Measurements from ENCODE around the gene CCDC174.
A peak's percentile ranks its signal among the peaks of the same experiment; 100 is the strongest.

Gene CCDC174

DNA sequence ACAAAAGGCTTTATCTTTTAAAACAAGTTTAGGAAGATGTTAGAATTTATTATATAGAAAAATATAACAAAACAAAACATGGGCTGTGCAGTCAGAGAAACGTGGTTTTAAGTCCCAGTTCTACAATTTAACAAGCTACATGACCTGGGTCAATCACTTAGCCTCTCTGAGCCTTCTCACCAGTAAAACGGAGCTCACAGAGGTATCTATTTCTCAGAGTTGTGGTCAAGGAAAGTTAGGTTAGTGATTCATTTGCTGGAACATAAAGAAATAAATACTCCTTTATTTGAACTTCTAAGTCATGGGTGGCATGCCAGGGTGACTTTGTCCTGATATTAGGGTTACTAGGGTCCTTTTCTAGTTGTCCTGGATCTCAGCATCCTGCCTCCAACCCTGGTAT lies 10.8 kb upstream of the CCDC174 start:
- Histone ChIP-seq H3K4me3 (ENCODE audit: low read depth, low read length) (no peak overlapping the region), H3K4me1 (ENCODE audit: control insufficient read depth, insufficient read depth, low read length) (no peaks in the 10 kb centered on the region), H3K27ac (ENCODE audit: extremely low read depth, low read depth, low read length) (no peak overlapping the region), H3K9me3 (ENCODE audit: control insufficient read depth, insufficient read depth, low read depth, low read length) (no peaks in the 10 kb centered on the region), H3K36me3 (ENCODE audit: control insufficient read depth in 2 of 2, insufficient read depth in 1 of 2, low read length in 2 of 2) (no peaks in the 10 kb centered on the region)
- CTCF ChIA-PET: no interaction called here
- POLR2A ChIA-PET: no interaction called here
- TF ChIP-seq ZNF366 (tag by site-specific recombination; conservative IDR thresholded peaks at IDR 0.05) (no peak), ZNF776 (tag by site-specific recombination; IDR thresholded peaks at IDR 0.05; ENCODE audit: borderline replicate concordance) (no peak), ZNF335 (tag by site-specific recombination; conservative IDR thresholded peaks at IDR 0.05) (peak; percentile 52)

DNA sequence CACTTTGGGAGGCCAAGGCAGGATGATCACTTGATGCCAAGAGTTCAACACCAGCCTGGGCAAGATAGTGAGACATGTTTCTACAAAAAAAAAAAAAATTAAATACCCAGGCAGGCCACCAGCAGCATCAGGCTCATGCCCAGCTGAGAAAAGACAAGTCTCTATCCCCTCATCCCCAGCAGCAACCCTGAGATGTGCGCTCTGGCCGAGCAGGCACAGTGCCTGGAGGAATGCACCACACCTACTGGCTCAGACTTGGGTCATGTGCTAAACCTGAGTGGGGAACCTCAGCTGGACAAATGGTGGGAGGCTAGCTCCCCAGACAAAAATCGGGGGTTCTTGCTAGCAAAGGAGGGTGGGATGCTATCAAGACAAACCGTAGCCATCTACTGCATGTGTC lies 10.2 kb upstream of the CCDC174 start:
- H3K4me1 ChIP-seq (ENCODE audit: control insufficient read depth, insufficient read depth, low read length): no peaks in the 10 kb centered on the region
- H3K4me3 ChIP-seq (ENCODE audit: low read depth, low read length): no peak overlapping the region
- CTCF ChIA-PET: no interaction called here
- H3K9me3 ChIP-seq (ENCODE audit: control insufficient read depth, insufficient read depth, low read depth, low read length): no peaks in the 10 kb centered on the region
- no peak overlapping the region for H3K27ac ChIP-seq (ENCODE audit: extremely low read depth, low read depth, low read length)
- TF ChIP-seq ZNF473 (tag by site-specific recombination; IDR thresholded peaks at IDR 0.05): no peak
- TF ChIP-seq ZNF391 (tag by site-specific recombination; IDR thresholded peaks at IDR 0.05; ENCODE audit: borderline replicate concordance, low read depth): no peak
- TF ChIP-seq, protein P1, sequence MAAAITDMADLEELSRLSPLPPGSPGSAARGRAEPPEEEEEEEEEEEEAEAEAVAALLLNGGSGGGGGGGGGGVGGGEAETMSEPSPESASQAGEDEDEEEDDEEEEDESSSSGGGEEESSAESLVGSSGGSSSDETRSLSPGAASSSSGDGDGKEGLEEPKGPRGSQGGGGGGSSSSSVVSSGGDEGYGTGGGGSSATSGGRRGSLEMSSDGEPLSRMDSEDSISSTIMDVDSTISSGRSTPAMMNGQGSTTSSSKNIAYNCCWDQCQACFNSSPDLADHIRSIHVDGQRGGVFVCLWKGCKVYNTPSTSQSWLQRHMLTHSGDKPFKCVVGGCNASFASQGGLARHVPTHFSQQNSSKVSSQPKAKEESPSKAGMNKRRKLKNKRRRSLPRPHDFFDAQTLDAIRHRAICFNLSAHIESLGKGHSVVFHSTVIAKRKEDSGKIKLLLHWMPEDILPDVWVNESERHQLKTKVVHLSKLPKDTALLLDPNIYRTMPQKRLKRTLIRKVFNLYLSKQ (tag by site-specific recombination; IDR thresholded peaks at IDR 0.05; ENCODE audit: borderline replicate concordance): no peak
- no peak for TF ChIP-seq ZNF549 (tag by site-specific recombination; IDR thresholded peaks at IDR 0.05)
- no peak for TF ChIP-seq ZBTB1 (tag by site-specific recombination; IDR thresholded peaks at IDR 0.05)
- TF ChIP-seq, protein P2, sequence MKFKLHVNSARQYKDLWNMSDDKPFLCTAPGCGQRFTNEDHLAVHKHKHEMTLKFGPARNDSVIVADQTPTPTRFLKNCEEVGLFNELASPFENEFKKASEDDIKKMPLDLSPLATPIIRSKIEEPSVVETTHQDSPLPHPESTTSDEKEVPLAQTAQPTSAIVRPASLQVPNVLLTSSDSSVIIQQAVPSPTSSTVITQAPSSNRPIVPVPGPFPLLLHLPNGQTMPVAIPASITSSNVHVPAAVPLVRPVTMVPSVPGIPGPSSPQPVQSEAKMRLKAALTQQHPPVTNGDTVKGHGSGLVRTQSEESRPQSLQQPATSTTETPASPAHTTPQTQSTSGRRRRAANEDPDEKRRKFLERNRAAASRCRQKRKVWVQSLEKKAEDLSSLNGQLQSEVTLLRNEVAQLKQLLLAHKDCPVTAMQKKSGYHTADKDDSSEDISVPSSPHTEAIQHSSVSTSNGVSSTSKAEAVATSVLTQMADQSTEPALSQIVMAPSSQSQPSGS (tag by site-specific recombination; IDR thresholded peaks at IDR 0.05; ENCODE audit: low read depth): no peak
- POLR2A ChIA-PET: no interaction called here
- no peaks in the 10 kb centered on the region for H3K36me3 ChIP-seq (ENCODE audit: control insufficient read depth in 2 of 2, insufficient read depth in 1 of 2, low read length in 2 of 2)

DNA sequence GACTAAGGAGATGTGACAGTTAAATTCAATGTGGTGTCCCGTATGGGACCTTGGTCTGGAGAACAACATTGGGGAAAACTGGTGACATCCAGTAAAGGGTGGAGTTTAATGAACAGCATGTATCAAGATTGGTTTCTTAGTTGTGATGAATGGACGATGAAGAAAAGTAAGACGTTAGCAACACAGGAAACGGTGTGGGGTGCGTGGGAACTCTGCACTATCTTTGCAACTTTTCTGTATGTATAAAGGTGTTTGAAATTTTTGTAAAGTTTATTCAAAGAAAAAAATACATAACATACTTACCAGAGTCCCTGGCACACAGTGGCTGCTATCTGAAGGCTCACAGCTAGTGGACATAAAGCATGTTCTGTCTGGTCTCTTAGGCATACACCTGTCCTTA lies 6.1 kb upstream of the CCDC174 start:
- H3K4me1 ChIP-seq (ENCODE audit: control insufficient read depth, insufficient read depth, low read length): no peaks in the 10 kb centered on the region
- no peak overlapping the region for H3K27ac ChIP-seq (ENCODE audit: extremely low read depth, low read depth, low read length)
- TF ChIP-seq, protein P3, sequence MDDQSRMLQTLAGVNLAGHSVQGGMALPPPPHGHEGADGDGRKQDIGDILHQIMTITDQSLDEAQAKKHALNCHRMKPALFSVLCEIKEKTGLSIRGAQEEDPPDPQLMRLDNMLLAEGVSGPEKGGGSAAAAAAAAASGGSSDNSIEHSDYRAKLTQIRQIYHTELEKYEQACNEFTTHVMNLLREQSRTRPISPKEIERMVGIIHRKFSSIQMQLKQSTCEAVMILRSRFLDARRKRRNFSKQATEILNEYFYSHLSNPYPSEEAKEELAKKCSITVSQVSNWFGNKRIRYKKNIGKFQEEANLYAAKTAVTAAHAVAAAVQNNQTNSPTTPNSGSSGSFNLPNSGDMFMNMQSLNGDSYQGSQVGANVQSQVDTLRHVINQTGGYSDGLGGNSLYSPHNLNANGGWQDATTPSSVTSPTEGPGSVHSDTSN (CRISPR knock-in tag; IDR thresholded peaks at IDR 0.05): no peak
- TF ChIP-seq ZNF394 (tag by site-specific recombination; IDR thresholded peaks at IDR 0.05; ENCODE audit: borderline replicate concordance): no peak
- TF ChIP-seq ZNF391 (tag by site-specific recombination; IDR thresholded peaks at IDR 0.05; ENCODE audit: borderline replicate concordance, low read depth): no peak
- TF ChIP-seq ZNF660 (tag by site-specific recombination; IDR thresholded peaks at IDR 0.05): no peak
- TF ChIP-seq ZNF621 (tag by site-specific recombination; IDR thresholded peaks at IDR 0.05): no peak
- TF ChIP-seq ZNF521 (tag by site-specific recombination; IDR thresholded peaks at IDR 0.05): no peak
- no peak for TF ChIP-seq ZNF707 (tag by site-specific recombination; IDR thresholded peaks at IDR 0.05)
- TF ChIP-seq SP7 (tag by site-specific recombination; IDR thresholded peaks at IDR 0.05): no peak
- TF ChIP-seq ZNF571 (tag by site-specific recombination; IDR thresholded peaks at IDR 0.05): no peak
- TF ChIP-seq ZNF837 (tag by site-specific recombination; IDR thresholded peaks at IDR 0.05): no peak
- TF ChIP-seq SALL2 (tag by site-specific recombination; IDR thresholded peaks at IDR 0.05; ENCODE audit: borderline replicate concordance): no peak
- TF ChIP-seq FEZF1 (tag by site-specific recombination; IDR thresholded peaks at IDR 0.05): no peak
- TF ChIP-seq, protein P4, sequence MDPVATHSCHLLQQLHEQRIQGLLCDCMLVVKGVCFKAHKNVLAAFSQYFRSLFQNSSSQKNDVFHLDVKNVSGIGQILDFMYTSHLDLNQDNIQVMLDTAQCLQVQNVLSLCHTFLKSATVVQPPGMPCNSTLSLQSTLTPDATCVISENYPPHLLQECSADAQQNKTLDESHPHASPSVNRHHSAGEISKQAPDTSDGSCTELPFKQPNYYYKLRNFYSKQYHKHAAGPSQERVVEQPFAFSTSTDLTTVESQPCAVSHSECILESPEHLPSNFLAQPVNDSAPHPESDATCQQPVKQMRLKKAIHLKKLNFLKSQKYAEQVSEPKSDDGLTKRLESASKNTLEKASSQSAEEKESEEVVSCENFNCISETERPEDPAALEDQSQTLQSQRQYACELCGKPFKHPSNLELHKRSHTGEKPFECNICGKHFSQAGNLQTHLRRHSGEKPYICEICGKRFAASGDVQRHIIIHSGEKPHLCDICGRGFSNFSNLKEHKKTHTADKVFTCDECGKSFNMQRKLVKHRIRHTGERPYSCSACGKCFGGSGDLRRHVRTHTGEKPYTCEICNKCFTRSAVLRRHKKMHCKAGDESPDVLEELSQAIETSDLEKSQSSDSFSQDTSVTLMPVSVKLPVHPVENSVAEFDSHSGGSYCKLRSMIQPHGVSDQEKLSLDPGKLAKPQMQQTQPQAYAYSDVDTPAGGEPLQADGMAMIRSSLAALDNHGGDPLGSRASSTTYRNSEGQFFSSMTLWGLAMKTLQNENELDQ (tag by site-specific recombination; IDR thresholded peaks at IDR 0.05; ENCODE audit: low read depth): no peak
- no peak for TF ChIP-seq ZIC2 (tag by site-specific recombination; IDR thresholded peaks at IDR 0.05)
- no peak for TF ChIP-seq MYNN (tag by site-specific recombination; IDR thresholded peaks at IDR 0.05; ENCODE audit: borderline replicate concordance)
- TF ChIP-seq ZBTB21 (tag by site-specific recombination; IDR thresholded peaks at IDR 0.05): no peak
- no peak for TF ChIP-seq ZNF558 (tag by site-specific recombination; IDR thresholded peaks at IDR 0.05)
- no peak for TF ChIP-seq ZBTB48 (tag by site-specific recombination; IDR thresholded peaks at IDR 0.05)
- no peak for TF ChIP-seq ZNF133 (tag by site-specific recombination; IDR thresholded peaks at IDR 0.05)
- no peak overlapping the region for H3K4me3 ChIP-seq (ENCODE audit: low read depth, low read length)
- H3K9me3 ChIP-seq (ENCODE audit: control insufficient read depth, insufficient read depth, low read depth, low read length): no peaks in the 10 kb centered on the region
- no peaks in the 10 kb centered on the region for H3K36me3 ChIP-seq (ENCODE audit: control insufficient read depth in 2 of 2, insufficient read depth in 1 of 2, low read length in 2 of 2)
- CTCF ChIA-PET: interaction anchor here (0.7 kb wide), 1 partner anchor 1352 kb away, joined by 3 read pairs; no protein-coding TSS in a partner anchor
- POLR2A ChIA-PET: no interaction called here

Measured in HEK293 (cell line).